AML-193 (cell line): ENCODE data around the gene TEX29.

ENCODE experiments used
- DNase-seq, 2 experiments: peaks; one replicate each; lab custom pipeline; 2025; lab: John Stamatoyannopoulos, UW

TEX29 gene

GRCh38 chr13:111370570-111371535, 50.4 kb downstream of the TEX29 start:
- DNase-seq = no peak

- DNase-seq = no peak
Observed at GRCh38 chr13:111371720-111372119, 51.3 kb downstream of the TEX29 start.

- DNase-seq = no peak
Observed at GRCh38 chr13:111372651-111373425, 52.4 kb downstream of the TEX29 start.

- DNase-seq = no peak
Observed at GRCh38 chr13:111373486-111373885, 53.0 kb downstream of the TEX29 start.

- DNase-seq = no peak
Observed at GRCh38 chr13:111380431-111380830, 60.0 kb downstream of the TEX29 start.

- DNase-seq = no peak
Observed at GRCh38 chr13:111382411-111382810, 62.0 kb downstream of the TEX29 start.

- DNase-seq = no peak
Observed at GRCh38 chr13:111382877-111383276, 62.4 kb downstream of the TEX29 start.

GRCh38 chr13:111383591-111384440, 63.4 kb downstream of the TEX29 start:
- no peak for DNase-seq

- DNase-seq = no peak
Observed at GRCh38 chr13:111384441-111385182, 64.2 kb downstream of the TEX29 start.

- DNase-seq = no peak
Observed at GRCh38 chr13:111385183-111385857, 64.9 kb downstream of the TEX29 start.

GRCh38 chr13:111387026-111387871, 66.8 kb downstream of the TEX29 start:
- DNase-seq = no peak

GRCh38 chr13:111387945-111388600, 67.6 kb downstream of the TEX29 start:
- no peak for DNase-seq

GRCh38 chr13:111388851-111389500, 68.5 kb downstream of the TEX29 start:
- DNase-seq = no peak

- DNase-seq = no peak
Observed at GRCh38 chr13:111389621-111390521, 69.4 kb downstream of the TEX29 start.

- no peak for DNase-seq
Observed at GRCh38 chr13:111390522-111391270, 70.3 kb downstream of the TEX29 start.

GRCh38 chr13:111392486-111392885, 72.0 kb downstream of the TEX29 start:
- no peak for DNase-seq
